Measurements from ENCODE around the gene DUSP5.
A peak's percentile ranks its signal among the peaks of the same experiment; 100 is the strongest.
"Not testable (repeated sequence)": the region's sequence is repeated elsewhere in the genome, so short reads cannot be mapped to it uniquely, and the experiment has no call there.

Gene DUSP5

GRCh38 chr10:110522365-110522988 is 24.8 kb downstream of the DUSP5 start:
- Mint-ChIP-seq H3K27me3 (no peaks in the 10 kb centered on the region), H3K36me3 (ENCODE audit: insufficient read depth) (no peaks in the 10 kb centered on the region), H3K9me3 (no peaks in the 10 kb centered on the region), H3K4me1 (peaks cover 16% of the 10 kb centered on the region), H3K4me3 (no peak overlapping the region), H3K27ac (ENCODE audit: low read depth) (no peak overlapping the region)
- DNase-seq (ENCODE audit: low spot score in 2 of 2), result no peak
- no peak for ATAC-seq (replicated peaks; ENCODE audit: extremely low read depth, poor library complexity, severe bottlenecking)

DNA sequence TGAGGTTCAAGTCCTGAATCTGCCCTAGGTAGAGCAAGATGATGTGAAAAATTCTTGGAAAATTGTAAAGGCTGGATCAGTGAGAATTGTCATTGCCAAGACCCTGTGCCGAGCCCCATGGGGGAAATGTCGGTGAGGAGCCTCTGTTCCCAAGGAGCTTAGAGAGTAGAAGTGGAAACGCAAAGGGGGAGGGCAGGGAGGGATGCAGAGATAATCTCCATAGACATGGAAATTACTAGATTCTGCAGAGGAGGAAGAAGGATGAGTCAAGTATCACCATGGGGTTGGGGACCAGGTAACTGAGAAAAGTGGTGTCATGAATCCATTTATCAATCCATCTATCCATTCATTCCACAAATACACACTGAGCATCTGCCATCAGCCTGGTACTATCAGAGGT is 26.0 kb downstream of the DUSP5 start:
- H3K4me3 Mint-ChIP-seq, result no peak overlapping the region
- no peaks in the 10 kb centered on the region for H3K36me3 Mint-ChIP-seq (ENCODE audit: insufficient read depth)
- DNase-seq (ENCODE audit: low spot score in 2 of 2) (no peak), ATAC-seq (replicated peaks; ENCODE audit: extremely low read depth, poor library complexity, severe bottlenecking) (no peak)
- H3K27me3 Mint-ChIP-seq, result no peaks in the 10 kb centered on the region
- H3K27ac Mint-ChIP-seq (ENCODE audit: low read depth), result no peak overlapping the region
- H3K9me3 Mint-ChIP-seq, result no peaks in the 10 kb centered on the region
- H3K4me1 Mint-ChIP-seq, result peaks cover 16% of the 10 kb centered on the region

GRCh38 chr10:110524179-110524858 is 26.6 kb downstream of the DUSP5 start:
- no peaks in the 10 kb centered on the region for H3K9me3 Mint-ChIP-seq
- H3K4me1 Mint-ChIP-seq, result peaks cover 22% of the 10 kb centered on the region
- no peak for DNase-seq (ENCODE audit: low spot score in 2 of 2)
- H3K4me3 Mint-ChIP-seq, result no peak overlapping the region
- no peaks in the 10 kb centered on the region for H3K27me3 Mint-ChIP-seq
- ATAC-seq (replicated peaks; ENCODE audit: extremely low read depth, poor library complexity, severe bottlenecking), result no peak
- peak overlapping the region; percentile 54 for H3K27ac Mint-ChIP-seq (ENCODE audit: low read depth)
- H3K36me3 Mint-ChIP-seq (ENCODE audit: insufficient read depth), result no peaks in the 10 kb centered on the region

- ATAC-seq (replicated peaks; ENCODE audit: extremely low read depth, poor library complexity, severe bottlenecking) (no peak), DNase-seq (ENCODE audit: low spot score in 2 of 2) (no peak)
- no peaks in the 10 kb centered on the region for H3K9me3 Mint-ChIP-seq
- no peaks in the 10 kb centered on the region for H3K36me3 Mint-ChIP-seq (ENCODE audit: insufficient read depth)
- H3K27me3 Mint-ChIP-seq, result no peaks in the 10 kb centered on the region
- no peak overlapping the region for H3K4me3 Mint-ChIP-seq
- H3K4me1 Mint-ChIP-seq, result peaks cover 27% of the 10 kb centered on the region
- H3K27ac Mint-ChIP-seq (ENCODE audit: low read depth), result peak overlapping the region; percentile 54
Measured at GRCh38 chr10:110524859-110525232, 27.1 kb downstream of the DUSP5 start.

GRCh38 chr10:110525349-110526260 is 27.9 kb downstream of the DUSP5 start:
- no peaks in the 10 kb centered on the region for H3K9me3 Mint-ChIP-seq
- no peaks in the 10 kb centered on the region for H3K27me3 Mint-ChIP-seq
- DNase-seq (ENCODE audit: low spot score in 2 of 2), result no peak
- no peak for ATAC-seq (replicated peaks; ENCODE audit: extremely low read depth, poor library complexity, severe bottlenecking)
- H3K36me3 Mint-ChIP-seq (ENCODE audit: insufficient read depth), result no peaks in the 10 kb centered on the region
- peaks cover 29% of the 10 kb centered on the region for H3K4me1 Mint-ChIP-seq
- H3K4me3 Mint-ChIP-seq, result no peak overlapping the region
- no peak overlapping the region for H3K27ac Mint-ChIP-seq (ENCODE audit: low read depth)

GRCh38 chr10:110527731-110528171 is 30.0 kb downstream of the DUSP5 start:
- Mint-ChIP-seq H3K9me3 (no peaks in the 10 kb centered on the region), H3K4me3 (no peak overlapping the region), H3K27me3 (no peaks in the 10 kb centered on the region), H3K27ac (ENCODE audit: low read depth) (no peak overlapping the region), H3K4me1 (peaks cover 20% of the 10 kb centered on the region), H3K36me3 (ENCODE audit: insufficient read depth) (no peaks in the 10 kb centered on the region)
- DNase-seq (ENCODE audit: low spot score in 2 of 2) (no peak), ATAC-seq (replicated peaks; ENCODE audit: extremely low read depth, poor library complexity, severe bottlenecking) (no peak)

DNA sequence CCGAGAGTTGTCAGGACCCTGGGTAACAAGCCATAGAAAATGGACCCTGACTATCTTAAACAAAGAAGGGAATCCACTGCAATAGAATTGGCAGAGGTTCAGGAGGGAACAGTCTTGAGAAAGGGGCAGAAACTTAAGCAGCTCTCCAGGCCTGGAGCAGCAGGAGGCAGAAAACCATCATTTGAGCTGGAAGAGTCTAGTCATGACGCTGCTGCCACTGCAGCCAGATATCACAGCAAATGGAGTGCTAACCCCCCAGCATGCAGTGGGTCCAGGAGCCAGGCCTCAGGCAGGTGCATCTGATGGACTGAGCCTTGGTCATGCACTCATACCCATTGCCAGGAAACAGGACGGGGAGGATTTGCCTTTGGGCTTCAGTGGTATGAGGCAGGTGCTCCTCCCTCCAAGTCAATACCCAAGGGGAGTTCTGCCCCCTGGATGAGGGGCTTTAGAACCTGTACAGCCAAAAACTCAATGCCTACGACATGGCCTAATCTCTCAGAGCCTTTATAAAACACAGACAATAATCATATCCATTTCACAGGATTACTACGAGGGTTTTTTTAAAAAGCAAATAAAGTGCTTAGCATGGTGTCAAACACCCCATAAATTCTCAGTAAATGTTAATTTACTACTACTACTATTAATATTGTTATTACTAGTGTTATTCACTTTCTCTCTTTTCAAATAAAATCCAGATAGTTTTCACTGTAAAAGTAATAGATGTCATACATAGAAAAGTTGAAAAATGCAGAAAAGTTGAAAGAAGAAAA is 30.7 kb downstream of the DUSP5 start:
- H3K27me3 Mint-ChIP-seq, result no peaks in the 10 kb centered on the region
- DNase-seq (ENCODE audit: low spot score in 2 of 2) (no peak), ATAC-seq (replicated peaks; ENCODE audit: extremely low read depth, poor library complexity, severe bottlenecking) (no peak)
- H3K4me3 Mint-ChIP-seq, result peak overlapping the region; percentile 23
- no peaks in the 10 kb centered on the region for H3K36me3 Mint-ChIP-seq (ENCODE audit: insufficient read depth)
- no peak overlapping the region for H3K27ac Mint-ChIP-seq (ENCODE audit: low read depth)
- H3K9me3 Mint-ChIP-seq, result no peaks in the 10 kb centered on the region
- H3K4me1 Mint-ChIP-seq, result peaks cover 17% of the 10 kb centered on the region

- not testable (repeated sequence) for H3K27me3 Mint-ChIP-seq; H3K27ac Mint-ChIP-seq (ENCODE audit: low read depth); DNase-seq (ENCODE audit: low spot score in 2 of 2); H3K36me3 Mint-ChIP-seq (ENCODE audit: insufficient read depth); H3K9me3 Mint-ChIP-seq
- peak overlapping the region; percentile 23 for H3K4me3 Mint-ChIP-seq
- peak; percentile 58 for ATAC-seq (replicated peaks; ENCODE audit: extremely low read depth, poor library complexity, severe bottlenecking)
- peaks cover 14% of the 10 kb centered on the region for H3K4me1 Mint-ChIP-seq
Measured at GRCh38 chr10:110528997-110529524, 31.4 kb downstream of the DUSP5 start.

DNA sequence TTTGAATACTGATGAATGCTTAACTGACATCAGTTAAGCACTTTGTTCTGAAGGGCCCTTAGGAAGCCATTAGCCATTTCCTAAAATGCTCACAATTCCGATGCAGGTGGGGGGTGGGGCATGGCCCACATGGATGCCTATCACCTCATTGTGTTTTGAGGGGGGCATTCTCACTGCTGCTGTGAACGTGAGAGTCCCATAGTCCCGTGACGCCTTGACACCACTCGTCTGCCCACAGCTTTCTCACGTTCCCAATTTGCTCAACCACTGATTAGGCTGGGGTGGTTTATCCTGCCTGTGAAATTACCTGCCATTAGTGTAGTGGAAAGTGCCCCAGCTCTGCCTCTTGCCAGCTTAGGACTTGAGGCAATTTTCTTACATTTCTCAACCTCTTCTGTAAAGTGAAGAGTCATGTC is 31.9 kb downstream of the DUSP5 start:
- DNase-seq (ENCODE audit: low spot score in 2 of 2), result peak in 1 of 2 donors; percentile 29
- no peak overlapping the region for H3K27ac Mint-ChIP-seq (ENCODE audit: low read depth)
- no peaks in the 10 kb centered on the region for H3K36me3 Mint-ChIP-seq (ENCODE audit: insufficient read depth)
- H3K4me3 Mint-ChIP-seq, result peak overlapping the region; percentile 23
- H3K4me1 Mint-ChIP-seq, result peaks cover 18% of the 10 kb centered on the region
- H3K27me3 Mint-ChIP-seq, result no peaks in the 10 kb centered on the region
- peak; percentile 78 for ATAC-seq (replicated peaks; ENCODE audit: extremely low read depth, poor library complexity, severe bottlenecking)
- H3K9me3 Mint-ChIP-seq, result no peaks in the 10 kb centered on the region

DNA sequence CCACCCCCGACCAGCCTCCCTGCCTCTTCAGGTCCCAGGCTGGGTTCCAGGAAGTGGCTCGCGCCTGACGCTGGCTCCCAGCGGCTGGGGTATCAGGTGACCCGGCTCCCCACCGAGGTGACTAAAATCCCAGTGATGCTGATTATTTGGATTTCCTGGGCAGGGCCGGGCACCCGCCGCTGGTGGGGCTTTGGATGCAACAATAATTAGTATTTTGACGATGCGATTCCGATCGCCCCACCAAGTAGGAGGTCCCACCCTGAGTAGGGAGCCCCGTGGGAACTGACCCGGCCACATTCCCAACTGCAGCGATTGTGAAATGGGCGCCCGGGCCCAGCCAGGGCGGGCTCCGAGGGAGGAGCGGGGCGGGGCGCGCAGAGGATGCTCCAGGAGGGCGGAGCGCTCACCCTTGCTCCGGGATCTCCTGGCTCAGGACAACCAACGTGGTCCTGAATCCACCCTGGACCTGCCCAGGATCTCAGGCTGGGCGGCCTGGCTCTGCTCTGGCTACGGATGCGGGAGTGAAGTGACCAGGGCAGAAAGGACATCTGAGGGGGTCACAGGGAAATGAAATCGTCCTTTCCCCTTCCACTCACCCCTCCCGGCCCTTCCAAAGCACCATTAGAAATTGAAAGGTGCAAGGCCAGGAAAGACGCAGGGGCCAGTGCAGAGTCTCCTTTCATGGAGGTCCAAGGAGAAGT is 32.6 kb downstream of the DUSP5 start:
- no peaks in the 10 kb centered on the region for H3K9me3 Mint-ChIP-seq
- ATAC-seq (replicated peaks; ENCODE audit: extremely low read depth, poor library complexity, severe bottlenecking), result no peak
- no peaks in the 10 kb centered on the region for H3K36me3 Mint-ChIP-seq (ENCODE audit: insufficient read depth)
- H3K27me3 Mint-ChIP-seq, result no peaks in the 10 kb centered on the region
- no peak overlapping the region for H3K4me3 Mint-ChIP-seq
- no peak overlapping the region for H3K27ac Mint-ChIP-seq (ENCODE audit: low read depth)
- no peak for DNase-seq (ENCODE audit: low spot score in 2 of 2)
- peaks cover 20% of the 10 kb centered on the region for H3K4me1 Mint-ChIP-seq

GRCh38 chr10:110531687-110532086 is 34.0 kb downstream of the DUSP5 start:
- H3K4me3 Mint-ChIP-seq, result no peak overlapping the region
- H3K4me1 Mint-ChIP-seq, result peaks cover 30% of the 10 kb centered on the region
- no peaks in the 10 kb centered on the region for H3K36me3 Mint-ChIP-seq (ENCODE audit: insufficient read depth)
- no peaks in the 10 kb centered on the region for H3K9me3 Mint-ChIP-seq
- no peak overlapping the region for H3K27ac Mint-ChIP-seq (ENCODE audit: low read depth)
- DNase-seq (ENCODE audit: low spot score in 2 of 2), result no peak
- ATAC-seq (replicated peaks; ENCODE audit: extremely low read depth, poor library complexity, severe bottlenecking), result no peak
- H3K27me3 Mint-ChIP-seq, result no peaks in the 10 kb centered on the region
